Esophagus muscularis mucosa (tissue), 4 donors: ENCODE results near the gene DOCK1. TPM values are rescaled to one million over a fixed set of nuclear protein-coding genes. Genes with fewer than 3 reads are reported as not detected.

Experiments used
- DNase-seq: peaks from one replicate; pipeline ENCODE4 v3.0.0-alpha.2; 2017; ENCODE audit errors: extremely low spot score
- H3K27ac ChIP-seq, 4 donors: fragments of 200-600 bp; sonication (generic); replicated peaks in 1 of 4; 1 replicate in 3 of 4; 2 replicates in 1 of 4; pipeline ENCODE4 v1.5.1; 2016 to 2019; ENCODE audit warnings: mild to moderate bottlenecking in 1 of 4
- H3K27me3 ChIP-seq, 4 donors: fragments of 200-600 bp; sonication (generic); one replicate each; pipeline versions ENCODE4 v1.5.1 to v1.6.0; 2016 to 2019
- H3K36me3 ChIP-seq, 4 donors: fragments of 200-600 bp; sonication (generic); one replicate each; pipeline ENCODE4 v1.5.1; 2016 to 2019
- H3K4me1 ChIP-seq, 4 donors: fragments of 200-600 bp; sonication (generic); one replicate each; pipeline ENCODE4 v1.5.1; 2016 to 2019
- H3K4me3 ChIP-seq, 4 donors: fragments of 200-600 bp; sonication (generic); 1 replicate in 2 of 4; 2 replicates in 2 of 4; pipeline ENCODE4 v1.5.1; 2016 to 2019; ENCODE audit warnings: mild to moderate bottlenecking in 4 of 4, moderate library complexity in 1 of 4
- H3K9me3 ChIP-seq, 4 donors: fragments of 200-600 bp; sonication (generic); 1 replicate in 3 of 4; 2 replicates in 1 of 4; pipeline ENCODE4 v1.5.1; 2016 to 2019
- CTCF ChIP-seq, 3 experiments: fragments of 200-600 bp in 2 of 3; fragments of 450-650 bp in 1 of 3; sonication (generic) in 2 of 3; IDR thresholded peaks; one replicate each; pipeline ENCODE4 v1.5.1; 2017 to 2019; ENCODE audit warnings: antibody characterized with exemption in 3 of 3, mild to moderate bottlenecking in 2 of 3, moderate library complexity in 1 of 3
- EP300 ChIP-seq: sonication (generic); formaldehyde crosslinking; IDR thresholded peaks from one replicate; pipeline ENCODE4 v1.6.1; 2017; ENCODE audit warnings: antibody characterized with exemption
- POLR2A ChIP-seq: fragments of 450-650 bp; IDR thresholded peaks from one replicate; pipeline ENCODE4 v1.6.1; 2017; ENCODE audit warnings: antibody characterized with exemption, moderate library complexity, mild to moderate bottlenecking, low read depth
- POLR2AphosphoS5 ChIP-seq, 2 donors: sonication (generic); formaldehyde crosslinking; IDR thresholded peaks; one replicate each; pipeline ENCODE4 v1.6.1; 2017; ENCODE audit warnings: antibody characterized with exemption in 2 of 2
- WGBS: methylation state at CpG from one replicate; pipeline ENCODE4 v1.1.5; 2018; 5-methylcytosine and 5-hydroxymethylcytosine counted together
- intact Hi-C: fragments of 100-400 bp; cut with DNase I; formaldehyde crosslinking; loops from one replicate; pipeline ENCODE4 v1.15.1; 2023
- total RNA-seq, 4 donors: library from RNA; depleted of rRNA; stranded (reverse); fragments of >200 nt; gene quantifications; one replicate each; pipeline versions ENCODE4 v1.1.0 to v1.2.1, GENCODE V29; 2016

The DOCK1 gene
- total RNA-seq, 4 donors from 2014 or later: 41.4 to 60.3 (median 55.3) TPM

GRCh38 chr10:127262606-127263005 lies 357.4 kb downstream of the DOCK1 start:
- DNase-seq: no peak
- Histone ChIP-seq H3K4me3 (no peak overlapping the region), H3K36me3 (peaks cover 4 to 31% (median 20%) of the 10 kb centered on the region in 4 donors), H3K27me3 (no peaks in the 10 kb centered on the region), H3K4me1 (no peaks in the 10 kb centered on the region), H3K9me3 (no peaks in the 10 kb centered on the region), H3K27ac (no peak overlapping the region)
- intact Hi-C loops: no loop called here
- WGBS: 91% methylated on average over 6 of the region's 7 CpGs
- TF ChIP-seq POLR2A (no peak), CTCF (IDR thresholded peaks at IDR 0.05) (no peak), EP300 (no peak), POLR2AphosphoS5 (IDR thresholded peaks at IDR 0.05) (no peak)

DNA sequence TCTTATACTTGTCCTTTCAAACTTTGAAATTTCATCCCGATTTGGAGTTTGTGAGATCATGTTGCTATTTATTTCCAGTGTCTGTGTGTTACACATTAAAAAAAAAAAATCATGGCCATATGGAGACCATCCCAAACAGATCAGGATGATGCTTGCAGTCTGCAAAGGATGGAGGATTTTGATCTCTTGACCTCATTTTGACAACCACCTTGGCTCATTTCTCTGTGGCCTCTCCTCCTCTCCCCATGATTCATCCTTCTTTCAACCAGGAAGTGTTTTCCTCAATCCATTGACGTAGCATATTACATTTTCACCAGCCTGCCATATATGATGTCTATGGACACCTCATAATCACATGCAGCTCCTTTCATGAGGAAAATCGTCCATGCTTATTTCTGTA lies 360.1 kb downstream of the DOCK1 start:
- H3K36me3 ChIP-seq: peaks cover 0 to 6% (median 3%) of the 10 kb centered on the region in 4 donors

DNA sequence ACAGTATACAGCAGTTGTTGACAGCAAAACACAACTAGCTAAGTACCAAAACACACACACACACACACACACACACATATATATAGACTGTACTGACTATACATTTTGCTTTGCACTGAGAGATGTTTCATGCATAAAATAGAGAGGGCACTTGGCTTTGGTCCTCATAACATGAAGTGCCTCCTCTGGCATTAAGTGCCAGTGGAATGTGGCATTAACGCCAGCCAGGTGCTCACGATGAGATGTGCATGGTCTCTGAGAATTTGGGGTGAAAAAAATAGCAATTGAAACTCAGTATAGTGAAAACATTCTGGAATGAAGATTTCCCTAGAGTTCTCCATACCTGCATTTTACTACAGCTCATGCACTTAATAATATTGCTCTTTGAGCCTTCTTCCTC lies 361.2 kb downstream of the DOCK1 start:
- Histone ChIP-seq H3K4me1 (no peaks in the 10 kb centered on the region), H3K27ac (no peak overlapping the region), H3K9me3 (no peaks in the 10 kb centered on the region), H3K36me3 (peaks cover 0 to 7% (median 3%) of the 10 kb centered on the region in 4 donors), H3K27me3 (no peaks in the 10 kb centered on the region), H3K4me3 (no peak overlapping the region)
- intact Hi-C loops: no loop called here
- TF ChIP-seq POLR2A: no peak
- no peak for TF ChIP-seq POLR2AphosphoS5 (IDR thresholded peaks at IDR 0.05)
- TF ChIP-seq CTCF (IDR thresholded peaks at IDR 0.05): no peak
- WGBS: 96% methylated on average over 2 of the region's 2 CpGs
- DNase-seq: no peak

More for the DNA sequence above, 360.1 kb downstream of the DOCK1 start:
- no peaks in the 10 kb centered on the region for H3K9me3 ChIP-seq
- no peak for DNase-seq
- H3K4me3 ChIP-seq: no peak overlapping the region
- H3K27me3 ChIP-seq: no peaks in the 10 kb centered on the region
- H3K4me1 ChIP-seq: no peaks in the 10 kb centered on the region
- no peak for TF ChIP-seq EP300
- TF ChIP-seq CTCF (IDR thresholded peaks at IDR 0.05): no peak
- no peak for TF ChIP-seq POLR2A
- TF ChIP-seq POLR2AphosphoS5 (IDR thresholded peaks at IDR 0.05): no peak
- H3K27ac ChIP-seq: no peak overlapping the region
- 68% methylated on average over 3 of the region's 3 CpGs for WGBS
- intact Hi-C loops: no loop called here

DNA sequence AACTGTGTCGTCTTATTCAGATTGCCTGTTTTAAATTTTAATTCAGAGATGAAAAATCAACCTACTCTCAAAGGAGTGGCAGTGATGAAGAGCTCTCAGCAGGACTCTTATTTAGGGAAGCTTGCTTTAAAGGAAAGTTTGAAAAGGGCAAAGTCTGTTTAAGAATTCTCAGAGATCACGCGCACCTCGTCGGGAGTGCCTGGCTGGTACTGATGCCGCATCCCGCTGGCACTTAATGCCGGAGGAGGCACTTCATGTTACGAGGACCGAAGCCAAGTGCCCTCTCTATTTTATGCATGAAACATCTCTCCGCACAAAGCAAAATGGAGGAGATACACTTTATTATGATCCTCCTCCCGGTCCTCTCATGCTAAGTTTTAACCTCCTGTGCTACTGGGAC lies 362.2 kb downstream of the DOCK1 start:
- intact Hi-C loops: no loop called here
- no peaks in the 10 kb centered on the region for H3K27me3 ChIP-seq
- no peaks in the 10 kb centered on the region for H3K9me3 ChIP-seq
- 97% methylated on average over 12 of the region's 12 CpGs for WGBS
- peaks cover 0 to 7% (median 4%) of the 10 kb centered on the region in 4 donors for H3K36me3 ChIP-seq
- DNase-seq: no peak
- H3K4me1 ChIP-seq: no peaks in the 10 kb centered on the region
- no peak overlapping the region for H3K4me3 ChIP-seq
- TF ChIP-seq CTCF (IDR thresholded peaks at IDR 0.05) (no peak), EP300 (no peak), POLR2A (no peak), POLR2AphosphoS5 (IDR thresholded peaks at IDR 0.05) (no peak)
- no peak overlapping the region for H3K27ac ChIP-seq

GRCh38 chr10:127272076-127272475 lies 366.8 kb downstream of the DOCK1 start:
- H3K9me3 ChIP-seq: no peaks in the 10 kb centered on the region
- no peak for DNase-seq
- no peaks in the 10 kb centered on the region for H3K27me3 ChIP-seq
- peaks cover 0 to 11% (median 3%) of the 10 kb centered on the region in 4 donors for H3K36me3 ChIP-seq
- intact Hi-C loops: no loop called here
- H3K4me1 ChIP-seq: no peaks in the 10 kb centered on the region
- H3K27ac ChIP-seq: no peak overlapping the region
- 88% methylated on average over 4 of the region's 4 CpGs for WGBS
- no peak overlapping the region for H3K4me3 ChIP-seq
- TF ChIP-seq POLR2AphosphoS5 (IDR thresholded peaks at IDR 0.05) (no peak), CTCF (IDR thresholded peaks at IDR 0.05) (no peak), POLR2A (no peak), EP300 (no peak)
